ENCODE measurements around the gene POLL.

Gene POLL

DNA sequence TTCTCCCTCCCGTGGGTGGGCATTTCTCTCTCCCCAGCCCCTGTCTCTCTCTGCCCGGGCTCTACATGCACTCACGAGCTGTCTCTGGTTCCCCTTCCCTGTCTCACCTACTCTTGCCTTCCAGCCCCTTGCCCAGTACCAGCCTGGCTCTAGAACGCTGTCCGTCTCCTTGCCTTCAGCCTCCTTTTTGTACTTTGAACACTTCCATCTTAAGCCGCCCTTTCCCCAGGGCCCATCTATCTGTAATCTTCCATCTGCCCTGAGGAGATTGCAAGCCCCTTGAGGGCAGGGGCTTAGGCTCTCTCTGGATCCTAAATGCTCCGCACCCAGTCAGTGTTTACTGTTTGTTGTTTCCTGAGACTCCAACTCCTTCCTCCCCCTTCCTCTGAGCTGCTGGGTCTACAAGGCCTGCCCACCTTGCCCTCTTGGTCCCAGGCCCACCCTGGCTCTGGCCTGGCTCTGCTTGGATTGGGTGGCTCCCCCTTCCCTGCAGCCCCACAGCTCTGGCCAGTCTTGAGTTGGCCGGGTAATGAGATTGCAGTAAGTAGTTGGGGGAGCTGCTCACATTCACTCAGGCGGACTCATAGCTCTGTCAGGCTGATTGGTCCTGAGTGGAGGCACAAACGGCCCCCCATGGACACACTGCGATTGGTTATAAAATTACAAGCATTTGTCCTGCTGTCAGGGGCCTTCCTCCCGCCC, 28.3 kb downstream of the POLL start:
- peak; percentile 36 for DNase-seq

DNA sequence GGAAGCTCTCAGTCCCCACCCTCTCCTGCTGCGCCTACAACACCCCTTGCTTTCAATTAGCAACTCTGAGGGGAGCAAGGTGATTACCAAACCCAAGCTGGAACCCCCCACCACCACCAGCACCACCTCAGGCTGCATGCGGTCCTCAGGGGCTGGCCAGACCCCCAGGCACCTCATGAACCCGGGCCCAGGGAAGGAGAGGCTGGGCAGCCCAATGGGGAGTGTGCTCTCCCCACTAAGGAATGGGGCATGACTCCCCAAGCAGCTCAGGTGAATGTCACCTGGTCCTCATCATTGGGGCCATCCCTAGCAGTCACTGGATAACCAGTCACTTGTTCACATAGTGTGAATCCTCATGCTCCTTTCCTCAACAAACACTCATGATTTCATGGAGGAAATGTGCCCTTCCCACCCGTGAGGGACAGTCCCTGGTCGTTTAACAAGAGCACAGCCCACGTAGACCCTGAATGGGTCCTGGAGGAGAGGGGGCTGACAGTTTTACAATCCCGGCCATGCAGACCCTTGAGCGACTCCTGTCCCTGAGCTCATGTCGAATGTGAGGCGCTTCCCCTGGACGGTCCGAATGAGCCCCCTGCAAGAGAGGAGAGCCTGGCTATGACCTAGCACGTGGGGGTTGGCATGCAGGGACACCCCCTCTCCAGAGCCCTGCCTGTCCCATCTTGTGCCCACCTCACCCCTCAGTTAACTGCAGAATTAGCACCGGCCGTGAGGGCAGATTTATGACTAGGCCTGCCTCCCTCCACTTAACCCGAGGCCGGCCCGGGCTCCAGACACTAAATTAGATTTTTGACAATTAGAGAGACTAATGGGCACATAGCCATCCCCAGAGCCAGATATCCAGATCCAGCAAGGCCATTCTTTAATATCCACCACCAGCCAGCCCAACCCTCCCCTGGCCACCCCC, 29.1 kb downstream of the POLL start:
- DNase-seq: peak; percentile 48

DNA sequence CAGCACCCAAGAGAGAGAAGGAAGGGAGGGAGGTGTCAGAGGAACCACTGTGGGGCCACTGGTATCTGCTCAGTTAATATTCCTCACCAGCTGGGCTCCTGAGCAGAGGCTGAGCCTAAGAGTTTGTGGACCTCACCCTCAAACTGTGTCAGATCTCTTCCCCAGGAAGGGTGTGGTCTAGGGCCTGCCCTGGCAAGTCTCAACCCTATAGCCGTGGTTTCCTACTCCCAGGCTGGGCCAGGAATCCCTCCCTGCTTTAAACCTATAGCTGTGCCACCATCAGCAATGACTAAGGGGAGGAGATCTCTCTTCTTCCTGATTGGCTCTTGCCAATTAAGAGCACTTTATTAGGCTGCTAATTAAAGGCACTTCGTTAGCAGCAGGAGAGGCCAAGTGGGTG, 29.9 kb downstream of the POLL start:
- peak; percentile 52 for DNase-seq

DNA sequence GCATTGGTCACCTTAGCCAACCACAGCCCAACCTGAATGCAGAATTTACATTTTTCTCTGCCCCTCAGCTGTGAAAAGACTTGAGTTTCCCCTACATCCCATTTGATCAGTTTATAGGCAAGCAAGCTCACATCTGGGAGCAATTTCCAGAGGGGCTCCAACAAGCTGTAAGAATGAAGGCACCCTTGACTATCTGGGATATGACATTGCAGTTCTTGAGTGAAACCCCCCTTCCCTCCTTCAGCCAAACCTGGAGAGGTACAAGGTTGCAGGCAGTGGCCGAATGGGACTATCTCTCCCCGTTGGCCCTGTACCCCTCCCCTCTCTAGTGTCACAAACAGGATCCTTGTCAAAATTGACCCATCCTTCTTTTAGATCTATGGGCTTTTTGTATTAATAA, 30.5 kb downstream of the POLL start:
- peak; percentile 16 for DNase-seq

DNA sequence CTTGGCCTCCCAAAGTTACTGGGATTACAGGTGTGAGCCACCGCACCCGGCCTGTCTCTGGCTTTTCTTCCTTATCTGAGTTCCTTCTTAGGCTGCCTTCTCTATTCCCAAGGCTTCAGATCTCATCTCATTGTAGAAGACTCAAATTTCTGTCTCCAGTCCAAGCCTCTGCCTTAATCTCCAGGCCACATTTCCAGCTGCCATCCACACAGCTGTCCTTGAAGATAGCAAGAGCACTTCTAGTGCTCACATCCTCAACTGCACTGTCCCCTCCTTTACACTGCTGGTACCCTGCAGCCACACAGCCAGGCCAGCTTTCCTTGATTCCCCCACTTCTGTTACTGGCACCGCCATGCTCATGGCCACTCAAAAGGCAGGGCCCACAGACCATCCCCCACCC, 35.6 kb downstream of the POLL start:
- DNase-seq: no peak

DNA sequence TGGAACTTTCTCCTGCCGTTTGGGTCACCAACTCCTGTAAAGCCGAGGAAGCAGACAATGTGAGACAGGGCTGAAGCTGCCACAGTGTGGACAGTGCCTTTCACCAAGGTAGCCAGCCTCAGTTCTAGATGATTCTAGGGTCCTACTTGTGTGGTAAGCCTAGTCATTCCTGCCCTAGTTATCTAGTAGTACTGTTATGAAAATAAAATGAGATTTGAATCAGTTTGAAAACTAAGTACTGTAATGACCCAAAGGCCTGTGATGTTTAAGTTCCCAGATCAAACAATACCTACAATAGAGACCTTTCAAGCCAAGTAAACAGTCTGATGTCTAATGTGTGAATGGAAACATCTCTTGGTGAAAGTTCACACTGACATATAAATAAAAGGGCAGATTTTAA, 37.1 kb downstream of the POLL start:
- DNase-seq: no peak

DNA sequence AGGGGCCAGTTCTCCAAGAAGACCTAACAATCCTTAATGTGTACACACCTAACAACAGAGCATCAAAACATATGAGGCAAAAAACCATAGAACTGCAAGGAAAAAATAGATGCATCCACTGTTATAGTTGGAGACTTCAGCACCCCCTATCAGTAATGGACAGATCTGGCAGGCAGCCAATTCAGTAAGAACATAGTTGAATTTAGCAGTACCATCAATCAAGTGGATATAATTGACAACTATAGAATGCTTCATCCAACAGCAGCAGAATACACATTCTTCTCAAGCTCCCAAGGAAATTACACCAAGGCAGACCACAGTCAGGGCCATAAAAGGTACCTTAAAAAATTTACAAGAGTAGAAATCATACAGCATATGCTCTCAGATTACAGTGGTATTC, 42.2 kb downstream of the POLL start:
- DNase-seq: no peak

DNA sequence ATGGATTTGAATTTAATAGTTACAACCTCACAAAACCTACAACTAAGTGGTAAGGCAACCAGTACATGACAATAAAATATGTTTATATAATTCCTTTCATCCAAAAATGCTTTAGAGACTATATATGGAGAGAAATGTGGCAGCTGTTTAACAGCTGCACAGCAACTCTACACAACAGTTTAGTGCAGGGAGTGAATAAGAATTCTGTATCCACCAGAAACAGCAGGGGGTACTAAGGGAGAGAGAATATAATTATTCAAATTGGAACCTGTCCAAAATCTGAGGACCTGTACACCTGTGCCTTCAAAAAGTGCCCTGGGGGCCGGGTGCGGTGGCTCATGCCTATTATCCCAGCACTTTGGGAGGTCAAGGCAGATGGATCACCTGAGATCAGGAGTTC, 49.6 kb downstream of the POLL start:
- no peak for DNase-seq

DNA sequence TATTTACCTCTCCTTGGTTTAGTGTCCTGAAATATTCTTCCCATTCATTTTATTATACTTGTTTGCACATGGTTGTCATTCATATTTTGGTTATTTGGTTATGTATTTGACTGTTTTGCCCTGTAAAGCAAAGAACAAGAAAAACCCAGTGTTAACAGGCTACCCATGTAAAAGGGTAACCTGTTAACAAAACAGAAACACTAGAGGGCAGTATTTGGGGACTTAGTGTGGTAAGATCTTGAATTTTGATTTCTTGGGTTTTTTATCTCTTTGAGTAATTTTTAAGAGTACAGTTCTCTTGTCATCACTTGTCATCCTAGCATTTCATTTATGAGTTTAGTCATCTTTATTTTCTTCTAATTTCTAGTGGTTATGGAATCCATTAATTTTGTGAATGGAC, 51.3 kb downstream of the POLL start:
- no peak for DNase-seq

DNA sequence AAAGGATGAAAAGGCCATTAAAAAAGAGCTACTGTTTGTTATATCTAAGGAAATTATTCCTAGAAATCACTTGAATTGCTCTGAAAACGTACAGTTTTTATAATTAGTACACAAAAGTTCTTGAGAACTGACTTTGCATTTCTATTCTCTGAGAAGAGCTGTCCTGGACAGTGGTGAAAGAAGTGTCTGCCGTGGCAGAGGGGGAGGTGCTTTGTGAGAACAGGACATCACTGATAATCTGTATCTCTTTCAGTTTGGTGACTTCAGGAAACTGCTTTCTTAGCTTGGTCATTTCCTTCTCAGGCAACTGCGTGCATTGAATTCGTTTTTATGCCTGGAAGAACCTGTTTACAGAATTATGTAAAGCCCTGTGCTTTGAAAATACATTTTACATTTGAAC, 52.1 kb downstream of the POLL start:
- DNase-seq: no peak

DNA sequence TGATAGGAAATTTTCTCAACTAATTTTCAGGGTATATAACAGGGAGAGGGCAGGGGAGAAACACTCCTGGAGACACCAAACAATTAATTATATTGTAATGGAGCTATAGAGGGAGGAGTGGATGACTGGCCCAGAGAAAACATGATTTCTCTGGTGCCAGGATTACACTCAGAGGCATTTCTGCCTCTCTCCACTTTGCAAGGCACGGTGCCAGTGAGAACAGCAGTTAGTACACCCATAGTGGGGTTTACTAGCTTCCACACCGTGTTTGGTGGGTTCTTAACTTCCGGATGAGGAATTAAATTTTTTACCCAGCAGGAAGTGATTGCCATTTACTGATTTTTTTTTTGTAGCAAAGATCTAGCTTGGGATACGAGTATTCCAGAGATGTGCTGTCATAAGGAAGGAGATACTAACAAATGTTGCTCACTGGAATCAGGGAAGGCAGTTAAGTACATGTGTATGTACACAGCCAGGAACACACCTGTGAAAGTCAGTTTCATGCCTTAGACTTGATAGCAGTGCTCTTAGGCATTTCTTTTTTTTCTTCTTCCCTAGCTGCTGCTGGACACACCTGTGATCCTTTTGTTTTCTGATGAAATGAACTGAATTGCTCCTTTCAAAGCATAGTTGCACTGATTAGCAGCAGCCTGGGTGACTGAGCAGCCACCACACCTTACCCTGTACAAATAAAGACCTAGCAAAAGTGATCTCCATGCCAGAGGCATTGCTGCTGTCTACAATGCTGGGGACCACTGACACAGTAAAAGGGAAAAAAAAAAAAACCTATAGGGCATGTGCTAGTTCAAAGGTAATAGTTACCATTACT, 58.1 kb downstream of the POLL start:
- DNase-seq: no peak

DNA sequence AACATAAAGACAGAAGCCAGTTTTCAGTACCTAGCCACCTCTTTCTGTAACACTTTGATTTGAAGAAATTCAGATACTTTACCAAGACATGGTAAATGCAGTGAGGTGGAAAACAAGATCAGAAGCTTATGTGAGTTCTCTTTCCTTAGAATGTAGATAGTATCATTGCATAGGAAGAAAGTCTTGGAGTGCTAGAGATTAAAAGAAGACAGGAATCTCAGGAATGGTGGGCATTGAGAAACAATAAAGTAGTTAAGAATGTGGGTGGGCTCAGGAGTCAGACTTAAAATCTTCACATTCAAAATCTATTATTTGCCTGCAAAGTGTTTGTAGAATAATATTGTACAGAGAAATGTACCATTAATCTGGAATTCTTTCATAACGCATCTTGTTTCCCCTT, 58.9 kb downstream of the POLL start:
- DNase-seq: no peak

Data from islet precursor cell (in vitro differentiated cells).